ENCODE data around the gene WIPF1. TPM values are rescaled to one million over a fixed set of nuclear protein-coding genes. Genes with fewer than 3 reads are reported as not detected.

WIPF1 gene, protein sequence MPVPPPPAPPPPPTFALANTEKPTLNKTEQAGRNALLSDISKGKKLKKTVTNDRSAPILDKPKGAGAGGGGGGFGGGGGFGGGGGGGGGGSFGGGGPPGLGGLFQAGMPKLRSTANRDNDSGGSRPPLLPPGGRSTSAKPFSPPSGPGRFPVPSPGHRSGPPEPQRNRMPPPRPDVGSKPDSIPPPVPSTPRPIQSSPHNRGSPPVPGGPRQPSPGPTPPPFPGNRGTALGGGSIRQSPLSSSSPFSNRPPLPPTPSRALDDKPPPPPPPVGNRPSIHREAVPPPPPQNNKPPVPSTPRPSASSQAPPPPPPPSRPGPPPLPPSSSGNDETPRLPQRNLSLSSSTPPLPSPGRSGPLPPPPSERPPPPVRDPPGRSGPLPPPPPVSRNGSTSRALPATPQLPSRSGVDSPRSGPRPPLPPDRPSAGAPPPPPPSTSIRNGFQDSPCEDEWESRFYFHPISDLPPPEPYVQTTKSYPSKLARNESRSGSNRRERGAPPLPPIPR
- 10 to 100 TPM; 50.4 to 58.8 TPM for total RNA-seq

GRCh38 chr2:174597345-174598047, at the start of gene WIPF1:
Gene WIPF1, minus strand, starts transcription at chr2:174597804. Its CDS starts 12,231 bp downstream, at chr2:174585573.
- H3K4me1 ChIP-seq (ENCODE audit: control insufficient read depth in 1 of 2, low read depth in 2 of 2) = peaks cover 31 to 59% of the 10 kb centered on the region in 2 donors
- H3K27me3 ChIP-seq (replicated peaks; ENCODE audit: insufficient read depth) = no peaks in the 10 kb centered on the region
- ATAC-seq (ENCODE audit: insufficient number of reproducible peaks, low FRiP score, low read depth) (no peak), DNase-seq (ENCODE audit: low spot score) (no peak)
- TF ChIP-seq, protein P1, sequence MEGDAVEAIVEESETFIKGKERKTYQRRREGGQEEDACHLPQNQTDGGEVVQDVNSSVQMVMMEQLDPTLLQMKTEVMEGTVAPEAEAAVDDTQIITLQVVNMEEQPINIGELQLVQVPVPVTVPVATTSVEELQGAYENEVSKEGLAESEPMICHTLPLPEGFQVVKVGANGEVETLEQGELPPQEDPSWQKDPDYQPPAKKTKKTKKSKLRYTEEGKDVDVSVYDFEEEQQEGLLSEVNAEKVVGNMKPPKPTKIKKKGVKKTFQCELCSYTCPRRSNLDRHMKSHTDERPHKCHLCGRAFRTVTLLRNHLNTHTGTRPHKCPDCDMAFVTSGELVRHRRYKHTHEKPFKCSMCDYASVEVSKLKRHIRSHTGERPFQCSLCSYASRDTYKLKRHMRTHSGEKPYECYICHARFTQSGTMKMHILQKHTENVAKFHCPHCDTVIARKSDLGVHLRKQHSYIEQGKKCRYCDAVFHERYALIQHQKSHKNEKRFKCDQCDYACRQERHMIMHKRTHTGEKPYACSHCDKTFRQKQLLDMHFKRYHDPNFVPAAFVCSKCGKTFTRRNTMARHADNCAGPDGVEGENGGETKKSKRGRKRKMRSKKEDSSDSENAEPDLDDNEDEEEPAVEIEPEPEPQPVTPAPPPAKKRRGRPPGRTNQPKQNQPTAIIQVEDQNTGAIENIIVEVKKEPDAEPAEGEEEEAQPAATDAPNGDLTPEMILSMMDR (IDR thresholded peaks at IDR 0.05) = no peak
- peak within 1 kb of the TSS; percentile 59 for H3K4me3 ChIP-seq
- H3K9me3 ChIP-seq = no peaks in the 10 kb centered on the region
- no peaks in the 10 kb centered on the region for H3K36me3 ChIP-seq
- H3K27ac ChIP-seq = peak within 1 kb of the TSS; percentile 53 to 73

DNA sequence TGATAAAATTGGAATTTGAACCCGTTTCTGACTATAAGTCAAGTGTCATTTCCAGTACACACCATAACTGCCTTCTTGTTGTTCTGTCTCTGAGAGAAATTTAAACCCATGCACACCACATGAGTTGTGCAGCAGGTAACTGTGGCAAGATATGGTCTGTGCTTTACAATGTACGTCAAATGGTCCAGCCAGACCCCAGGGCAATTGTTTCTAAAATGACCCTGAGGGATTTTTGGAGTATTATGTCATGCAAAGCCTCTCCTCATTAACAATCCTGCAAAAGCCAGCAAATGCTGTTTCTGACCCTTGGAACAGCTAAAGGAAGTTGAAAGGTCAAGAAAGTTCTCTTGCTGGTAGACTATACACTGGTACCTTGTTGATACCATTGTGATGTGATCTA, 47.7 kb upstream of the WIPF1 start:
- no peak overlapping the region for H3K27ac ChIP-seq
- ATAC-seq (ENCODE audit: insufficient number of reproducible peaks, low FRiP score, low read depth) = no peak
- TF ChIP-seq, protein P1 (IDR thresholded peaks at IDR 0.05) = no peak

DNA sequence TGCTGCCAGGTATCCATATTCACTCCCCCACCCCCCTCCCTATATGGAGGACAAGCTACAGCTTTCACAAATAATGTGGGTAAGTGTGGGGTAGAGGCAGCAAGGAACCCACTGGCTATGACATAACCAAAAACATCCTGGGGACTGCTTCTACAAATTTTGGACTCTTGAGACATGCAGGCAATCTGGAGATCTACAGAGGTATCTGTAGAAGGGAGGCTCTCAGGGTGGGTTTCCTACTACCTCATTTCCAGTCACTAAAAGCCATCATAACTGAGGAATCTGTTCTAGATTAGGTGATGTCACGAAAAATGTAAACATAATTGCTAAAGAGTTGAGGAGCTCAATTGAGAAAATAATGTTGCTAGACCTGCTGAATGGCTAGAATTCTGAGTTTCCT, 46.8 kb upstream of the WIPF1 start:
- H3K9me3 ChIP-seq = no peaks in the 10 kb centered on the region
- no peak overlapping the region for H3K27ac ChIP-seq
- no peak for DNase-seq (ENCODE audit: low spot score)
- ATAC-seq (ENCODE audit: insufficient number of reproducible peaks, low FRiP score, low read depth) = no peak
- TF ChIP-seq, protein P1 (IDR thresholded peaks at IDR 0.05) = no peak
- peaks cover 0 to 8% of the 10 kb centered on the region in 2 donors for H3K4me1 ChIP-seq (ENCODE audit: control insufficient read depth in 1 of 2, low read depth in 2 of 2)
- H3K4me3 ChIP-seq = no peak overlapping the region
- peaks cover 2% of the 10 kb centered on the region for H3K36me3 ChIP-seq
- H3K27me3 ChIP-seq (replicated peaks; ENCODE audit: insufficient read depth) = no peaks in the 10 kb centered on the region

More for the DNA sequence above, 47.7 kb upstream of the WIPF1 start:
- no peaks in the 10 kb centered on the region for H3K27me3 ChIP-seq (replicated peaks; ENCODE audit: insufficient read depth)
- no peaks in the 10 kb centered on the region for H3K9me3 ChIP-seq
- H3K4me3 ChIP-seq = no peak overlapping the region
- DNase-seq (ENCODE audit: low spot score) = no peak
- peaks cover 2% of the 10 kb centered on the region for H3K36me3 ChIP-seq
- peaks cover 0 to 3% of the 10 kb centered on the region in 2 donors for H3K4me1 ChIP-seq (ENCODE audit: control insufficient read depth in 1 of 2, low read depth in 2 of 2)

DNA sequence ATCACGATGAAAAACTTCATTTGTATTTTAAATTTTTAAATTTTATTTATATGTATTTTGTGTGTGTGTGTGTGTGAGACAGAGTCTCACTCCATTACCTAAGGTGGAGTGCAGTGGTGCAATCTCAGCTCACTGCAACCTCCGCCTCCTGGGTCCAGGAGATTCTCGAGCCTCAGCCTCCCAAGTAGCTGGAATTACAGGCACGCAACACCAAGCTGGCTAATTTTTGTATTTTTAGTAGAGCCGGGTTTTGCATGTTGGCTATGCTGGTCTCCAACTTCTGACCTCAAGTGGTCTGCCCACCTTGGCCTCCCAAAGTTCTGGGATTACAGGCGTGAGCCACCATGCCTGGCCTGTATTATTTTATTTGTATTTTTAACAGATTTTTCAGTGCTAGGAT, 45.8 kb upstream of the WIPF1 start:
- Histone ChIP-seq H3K27me3 (replicated peaks; ENCODE audit: insufficient read depth) (no peaks in the 10 kb centered on the region), H3K9me3 (no peaks in the 10 kb centered on the region), H3K4me3 (no peak overlapping the region), H3K27ac (no peak overlapping the region), H3K4me1 (ENCODE audit: control insufficient read depth in 1 of 2, low read depth in 2 of 2) (peaks cover 0 to 9% of the 10 kb centered on the region in 2 donors), H3K36me3 (peaks cover 2% of the 10 kb centered on the region)
- DNase-seq (ENCODE audit: low spot score) = no peak
- no peak for ATAC-seq (ENCODE audit: insufficient number of reproducible peaks, low FRiP score, low read depth)
- TF ChIP-seq, protein P1 (IDR thresholded peaks at IDR 0.05) = no peak

DNA sequence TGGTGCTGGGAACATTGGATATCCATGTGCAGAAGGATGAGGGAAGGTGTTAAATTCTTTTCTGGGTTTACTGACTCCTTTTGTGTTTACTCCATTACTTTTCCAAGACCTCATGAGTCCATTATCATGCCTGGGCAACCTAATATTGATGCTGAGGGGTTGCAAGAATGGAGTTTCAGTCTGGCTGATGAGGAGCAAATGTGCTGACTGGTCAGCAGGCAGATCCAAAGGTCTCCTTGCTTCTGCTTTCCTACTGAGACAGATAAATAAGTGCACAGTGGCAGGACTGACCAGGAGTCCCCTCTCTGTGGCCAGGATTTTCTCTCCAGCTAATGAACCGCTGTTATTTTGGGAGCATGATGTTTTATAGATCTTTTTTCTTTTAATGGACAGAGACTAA, 43.6 kb upstream of the WIPF1 start:
- TF ChIP-seq, protein P1 (IDR thresholded peaks at IDR 0.05) = no peak
- Histone ChIP-seq H3K36me3 (no peaks in the 10 kb centered on the region), H3K4me1 (ENCODE audit: control insufficient read depth in 1 of 2, low read depth in 2 of 2) (peaks cover 6 to 21% of the 10 kb centered on the region in 2 donors), H3K4me3 (no peak overlapping the region), H3K27me3 (replicated peaks; ENCODE audit: insufficient read depth) (no peaks in the 10 kb centered on the region), H3K27ac (no peak overlapping the region), H3K9me3 (no peaks in the 10 kb centered on the region)
- DNase-seq (ENCODE audit: low spot score) (no peak), ATAC-seq (ENCODE audit: insufficient number of reproducible peaks, low FRiP score, low read depth) (no peak)

Data from thoracic aorta (tissue), 2 donors.